Measurements from ENCODE around the gene NCOA6. TPM values are rescaled to one million over a fixed set of nuclear protein-coding genes. Genes with fewer than 3 reads are reported as not detected.
A peak's percentile ranks its signal among the peaks of the same experiment; 100 is the strongest.
"Not testable (repeated sequence)": the region's sequence is repeated elsewhere in the genome, so short reads cannot be mapped to it uniquely, and the experiment has no call there.

Gene NCOA6
- total RNA-seq, 2 experiments from 2014 or later = 28.9 to 29.8 TPM

DNA sequence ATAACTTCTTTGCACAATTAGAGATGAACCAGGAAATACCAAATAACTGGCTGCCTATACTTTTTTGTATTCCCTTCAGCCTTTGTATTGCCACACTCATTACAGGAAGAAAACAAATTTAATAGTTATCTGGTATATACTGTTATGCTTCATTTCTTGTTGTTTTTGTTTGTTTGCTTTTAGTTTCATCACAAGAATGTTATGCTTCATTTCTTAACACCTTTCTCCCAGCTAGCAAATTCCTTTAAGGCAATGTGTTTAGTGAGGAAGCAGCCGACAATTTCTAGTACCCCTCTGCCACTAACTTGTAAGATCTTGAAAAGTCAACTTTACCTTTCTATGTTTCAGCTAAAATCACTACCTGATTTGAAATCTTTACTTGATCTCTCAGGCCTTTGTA lies 1.4 kb downstream of the NCOA6 start:
- H3K36me3 Mint-ChIP-seq (ENCODE audit: low read depth) = peaks cover 17% of the 10 kb centered on the region
- peaks cover 38% of the 10 kb centered on the region for H3K4me1 Mint-ChIP-seq
- H3K27ac Mint-ChIP-seq = peak overlapping the region; percentile 90
- H3K4me3 Mint-ChIP-seq = peak overlapping the region; percentile 96
- CTCF ChIA-PET = interaction anchor here (0.6 to 1.1 kb wide), 5 partner anchors 12 to 272 kb away, joined by 3 to 5 read pairs (median 3); partner anchors contain the start of genes ACSS2 and GGT7
- H3K9me3 Mint-ChIP-seq = no peaks in the 10 kb centered on the region
- H3K27me3 Mint-ChIP-seq = peaks cover 6% of the 10 kb centered on the region
- POLR2A ChIA-PET = interaction anchor here (0.8 to 1.0 kb wide), 4 partner anchors 50 to 522 kb away, joined by 3 to 4 read pairs (median 3); partner anchors contain the start of gene EDEM2
- DNase-seq = no peak

DNA sequence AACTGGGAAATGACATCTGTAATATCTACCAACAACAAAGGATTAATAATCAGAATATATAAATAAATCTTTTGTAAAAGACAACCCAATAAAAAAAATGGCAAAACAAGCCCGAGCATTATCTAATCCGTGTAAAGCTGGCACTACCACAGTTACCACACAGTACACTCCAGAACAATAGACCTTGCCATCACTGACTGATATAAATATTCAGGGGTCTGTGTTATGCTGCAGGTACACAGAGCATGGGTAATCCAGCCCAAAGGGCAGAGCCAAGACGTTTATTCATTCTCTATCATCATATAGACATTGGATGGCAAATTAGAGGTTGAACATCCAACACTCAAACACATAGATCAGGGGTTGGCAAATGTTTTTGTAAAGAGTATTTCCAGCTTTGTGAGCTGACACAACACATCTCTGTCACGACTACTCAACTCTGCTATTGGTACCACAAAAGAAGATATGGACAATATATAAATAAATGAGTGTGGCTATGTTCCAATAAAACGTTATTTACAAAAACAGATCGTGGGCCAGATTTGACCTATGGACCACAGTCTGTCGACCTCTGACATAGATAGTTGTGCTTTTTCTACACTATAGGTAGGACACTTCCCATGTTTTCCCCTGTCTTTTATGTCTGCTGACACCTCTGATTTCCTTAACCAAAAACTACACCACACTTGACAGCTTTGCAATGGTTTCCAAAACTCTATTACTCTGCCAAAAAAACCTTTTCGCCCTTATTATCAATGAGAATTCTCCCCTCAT lies 4.5 kb downstream of the NCOA6 start:
- CTCF ChIA-PET = no interaction called here
- H3K36me3 Mint-ChIP-seq (ENCODE audit: low read depth) = peaks cover 17% of the 10 kb centered on the region
- peaks cover 34% of the 10 kb centered on the region for H3K4me1 Mint-ChIP-seq
- DNase-seq = no peak
- H3K27ac Mint-ChIP-seq = no peak overlapping the region
- H3K27me3 Mint-ChIP-seq = no peaks in the 10 kb centered on the region
- no peak overlapping the region for H3K4me3 Mint-ChIP-seq
- no peaks in the 10 kb centered on the region for H3K9me3 Mint-ChIP-seq
- POLR2A ChIA-PET = no interaction called here

DNA sequence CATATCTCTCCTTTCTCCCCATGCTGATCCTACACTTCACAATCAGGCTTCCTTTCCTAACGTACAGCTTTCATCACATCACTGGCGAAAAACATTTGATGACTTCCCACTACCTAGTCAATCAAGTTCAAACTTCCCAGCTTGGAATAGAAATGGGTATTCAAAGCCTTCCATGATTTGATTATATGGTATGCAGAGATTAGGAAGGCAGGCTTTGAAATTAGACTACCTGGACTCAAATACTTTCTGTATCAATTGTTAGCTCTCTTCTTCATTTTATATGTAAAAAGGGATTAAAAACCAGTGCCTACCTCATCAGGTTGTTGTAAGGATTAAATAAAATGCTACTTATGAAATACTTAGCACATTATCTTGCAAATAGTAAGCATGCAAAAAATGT lies 7.7 kb downstream of the NCOA6 start:
- Mint-ChIP-seq H3K36me3 (ENCODE audit: low read depth) (peaks cover 8% of the 10 kb centered on the region), H3K4me1 (peaks cover 20% of the 10 kb centered on the region), H3K27me3 (no peaks in the 10 kb centered on the region), H3K9me3 (no peaks in the 10 kb centered on the region), H3K4me3 (no peak overlapping the region), H3K27ac (no peak overlapping the region)
- ChIA-PET POLR2A (no interaction called here), CTCF (no interaction called here)
- no peak for DNase-seq

DNA sequence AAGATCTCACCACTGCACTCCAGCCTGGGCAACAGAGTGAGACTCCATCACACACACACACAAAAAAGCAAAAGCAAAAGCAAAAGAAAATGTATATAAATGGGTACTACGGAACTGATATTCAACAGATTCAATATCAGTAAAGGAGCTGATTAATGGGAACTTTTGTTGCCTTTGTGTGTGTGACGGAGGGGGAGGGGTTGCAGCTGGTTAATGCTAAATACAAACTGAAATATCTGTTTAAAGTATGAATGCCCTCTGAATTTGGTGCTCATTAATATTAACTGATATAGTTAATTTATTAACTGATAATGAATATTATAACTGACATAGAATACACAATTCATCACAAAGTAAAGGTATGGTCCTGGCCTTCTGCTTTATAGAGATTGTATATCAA lies 8.4 kb downstream of the NCOA6 start:
- no peak for DNase-seq
- peaks cover 4% of the 10 kb centered on the region for H3K36me3 Mint-ChIP-seq (ENCODE audit: low read depth)
- H3K4me1 Mint-ChIP-seq = peaks cover 14% of the 10 kb centered on the region
- no peak overlapping the region for H3K27ac Mint-ChIP-seq
- no peak overlapping the region for H3K4me3 Mint-ChIP-seq
- H3K9me3 Mint-ChIP-seq = no peaks in the 10 kb centered on the region
- no peaks in the 10 kb centered on the region for H3K27me3 Mint-ChIP-seq
- CTCF ChIA-PET = no interaction called here
- POLR2A ChIA-PET = no interaction called here

DNA sequence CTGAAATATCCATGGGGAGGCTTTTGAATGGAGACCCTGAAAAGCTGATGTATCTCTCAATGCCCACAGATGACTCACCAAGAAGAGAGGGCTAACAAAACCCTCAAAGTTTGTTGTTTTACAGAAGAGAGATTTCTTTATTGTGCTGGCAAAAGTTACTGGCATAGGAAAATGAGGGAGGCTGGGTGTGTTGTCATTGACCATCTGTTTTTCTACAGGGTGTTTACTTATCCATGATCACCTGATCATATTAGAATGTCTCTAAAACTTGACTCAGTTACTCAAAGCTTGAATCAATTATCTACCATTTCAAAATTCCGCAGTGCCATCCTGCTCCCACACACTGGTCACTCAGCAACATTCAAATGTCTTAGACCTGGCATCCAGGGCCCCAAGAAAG lies 9.8 kb downstream of the NCOA6 start:
- H3K4me3 Mint-ChIP-seq = no peak overlapping the region
- H3K36me3 Mint-ChIP-seq (ENCODE audit: low read depth) = no peaks in the 10 kb centered on the region
- peaks cover 4% of the 10 kb centered on the region for H3K4me1 Mint-ChIP-seq
- H3K9me3 Mint-ChIP-seq = no peaks in the 10 kb centered on the region
- H3K27me3 Mint-ChIP-seq = no peaks in the 10 kb centered on the region
- no peak for DNase-seq
- ChIA-PET CTCF (no interaction called here), POLR2A (no interaction called here)
- H3K27ac Mint-ChIP-seq = no peak overlapping the region

DNA sequence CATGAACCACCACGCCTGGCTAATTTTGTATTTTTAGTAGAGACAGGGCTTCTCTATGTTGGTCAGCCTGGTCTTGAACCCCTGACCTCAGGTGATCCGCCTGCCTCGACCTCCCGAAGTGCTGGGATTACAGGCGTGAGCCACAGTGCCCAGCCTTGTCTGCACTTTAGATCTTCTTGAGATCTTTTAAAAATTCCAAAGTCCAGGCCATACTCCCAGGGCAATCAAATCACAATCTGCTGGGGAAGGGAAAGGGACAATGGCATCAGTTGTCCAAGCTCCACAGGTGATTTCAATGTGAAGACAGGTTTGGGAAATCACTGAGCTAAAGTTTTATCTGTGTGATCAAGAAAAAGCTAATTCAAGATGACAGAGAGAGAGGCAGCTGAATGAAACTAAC lies 16.9 kb downstream of the NCOA6 start:
- no peak for DNase-seq
- H3K27ac Mint-ChIP-seq = no peak overlapping the region
- ChIA-PET CTCF (no interaction called here), POLR2A (no interaction called here)
- H3K9me3 Mint-ChIP-seq = no peaks in the 10 kb centered on the region
- H3K4me1 Mint-ChIP-seq = no peaks in the 10 kb centered on the region
- H3K36me3 Mint-ChIP-seq (ENCODE audit: low read depth) = peaks cover 5% of the 10 kb centered on the region
- H3K27me3 Mint-ChIP-seq = no peaks in the 10 kb centered on the region
- no peak overlapping the region for H3K4me3 Mint-ChIP-seq

DNA sequence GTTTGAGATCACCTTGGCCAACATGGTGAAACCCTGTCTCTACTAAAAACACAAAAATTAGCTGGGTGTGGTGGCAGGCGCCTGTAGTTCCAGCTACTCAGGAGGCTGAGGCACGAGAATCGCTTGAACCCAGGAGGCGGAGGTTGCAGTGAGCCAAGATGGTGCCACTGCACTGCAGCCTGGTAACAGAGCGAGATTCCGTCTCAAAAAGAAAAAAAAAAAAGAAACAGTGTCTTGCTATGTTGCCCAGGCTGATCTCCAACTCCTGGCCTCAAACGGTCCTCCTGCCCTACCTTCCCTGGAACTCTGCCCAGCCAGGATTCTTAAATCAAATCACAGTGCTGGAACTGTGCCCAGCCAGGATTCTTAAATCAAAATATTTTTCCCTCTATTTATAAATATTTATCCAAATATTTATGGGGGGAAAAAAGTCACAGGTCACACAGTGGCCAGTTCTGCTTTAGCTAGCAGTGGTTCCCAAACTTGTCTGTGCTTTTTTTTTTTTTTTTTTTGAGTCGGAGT lies 17.4 kb downstream of the NCOA6 start:
- H3K27ac Mint-ChIP-seq; H3K27me3 Mint-ChIP-seq; H3K36me3 Mint-ChIP-seq (ENCODE audit: low read depth); H3K9me3 Mint-ChIP-seq; POLR2A ChIA-PET; H3K4me1 Mint-ChIP-seq; DNase-seq; H3K4me3 Mint-ChIP-seq: not testable (repeated sequence)
- CTCF ChIA-PET = interaction anchor here (1.2 kb wide), 1 partner anchor 25 kb away, joined by 4 read pairs; no protein-coding TSS in a partner anchor

DNA sequence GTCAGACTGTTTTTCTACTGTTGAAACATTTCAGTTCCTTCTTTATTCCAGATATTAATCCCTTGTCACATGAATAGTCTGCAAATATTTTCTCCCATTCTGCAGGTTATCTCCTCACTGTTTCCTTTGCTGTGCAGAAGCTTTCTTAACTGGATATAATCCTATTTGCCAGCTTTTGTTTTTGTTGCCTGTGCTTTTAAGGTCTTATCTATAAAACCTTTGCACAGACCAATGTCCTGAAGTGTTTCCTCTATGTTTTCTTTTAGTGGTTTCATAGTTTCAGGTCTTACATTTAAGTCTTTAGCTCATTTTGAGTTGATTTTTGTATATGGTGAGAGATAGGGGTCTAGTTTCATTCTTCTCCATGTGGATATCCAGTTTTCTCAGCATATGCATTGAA lies 19.2 kb downstream of the NCOA6 start:
- CTCF ChIA-PET = no interaction called here
- Mint-ChIP-seq H3K4me3 (no peak overlapping the region), H3K27ac (no peak overlapping the region), H3K9me3 (no peaks in the 10 kb centered on the region), H3K36me3 (ENCODE audit: low read depth) (peaks cover 12% of the 10 kb centered on the region), H3K4me1 (no peaks in the 10 kb centered on the region), H3K27me3 (no peaks in the 10 kb centered on the region)
- POLR2A ChIA-PET = no interaction called here
- no peak for DNase-seq

DNA sequence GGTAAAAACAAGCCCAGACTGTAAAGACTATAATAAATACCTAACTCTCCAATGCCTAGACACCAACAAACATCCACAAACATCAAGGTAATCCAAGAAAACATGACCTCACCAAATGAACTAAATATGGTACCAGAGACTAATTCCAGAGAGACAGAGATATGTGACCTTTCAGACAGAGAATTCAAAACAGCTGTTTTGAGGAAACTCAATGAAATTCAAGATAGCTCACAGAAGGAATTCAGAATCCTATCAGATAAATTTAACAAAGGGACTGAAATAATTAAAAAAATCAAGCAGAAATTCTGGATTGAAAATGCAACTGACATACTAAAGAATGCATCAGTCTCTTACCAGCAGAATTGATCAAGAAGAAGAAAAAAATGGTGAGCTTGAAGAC lies 26.6 kb downstream of the NCOA6 start:
- no peak for DNase-seq
- Mint-ChIP-seq H3K4me3 (no peak overlapping the region), H3K9me3 (no peaks in the 10 kb centered on the region), H3K27ac (no peak overlapping the region), H3K27me3 (no peaks in the 10 kb centered on the region), H3K36me3 (ENCODE audit: low read depth) (peaks cover 7% of the 10 kb centered on the region), H3K4me1 (peaks cover 4% of the 10 kb centered on the region)
- ChIA-PET POLR2A (no interaction called here), CTCF (no interaction called here)

DNA sequence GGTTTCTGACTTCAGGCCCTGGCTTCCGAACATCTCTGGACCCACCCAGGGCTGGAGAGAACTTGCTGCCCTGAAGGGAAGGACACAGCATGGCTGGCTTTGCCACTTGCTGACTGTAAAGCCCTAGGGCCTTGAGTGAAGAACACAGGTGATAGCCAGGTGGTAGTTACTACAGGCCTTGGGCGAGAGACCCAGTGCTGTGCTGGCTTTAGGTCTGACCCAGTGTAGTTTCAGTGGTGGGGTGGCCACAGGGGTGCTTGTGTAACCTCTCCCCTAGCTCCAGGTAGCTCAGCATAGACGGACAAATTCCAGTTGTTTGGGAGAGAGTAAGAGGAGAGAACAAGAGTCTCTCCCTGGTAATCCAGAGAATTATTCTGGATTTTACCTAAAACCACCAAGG lies 27.1 kb downstream of the NCOA6 start:
- no peak overlapping the region for H3K4me3 Mint-ChIP-seq
- H3K27ac Mint-ChIP-seq = no peak overlapping the region
- H3K9me3 Mint-ChIP-seq = no peaks in the 10 kb centered on the region
- CTCF ChIA-PET = interaction anchor here (0.6 kb wide), 1 partner anchor 393 kb away, joined by 3 read pairs; no protein-coding TSS in a partner anchor
- DNase-seq = no peak
- H3K36me3 Mint-ChIP-seq (ENCODE audit: low read depth) = peaks cover 7% of the 10 kb centered on the region
- POLR2A ChIA-PET = no interaction called here
- no peaks in the 10 kb centered on the region for H3K27me3 Mint-ChIP-seq
- H3K4me1 Mint-ChIP-seq = peaks cover 4% of the 10 kb centered on the region

DNA sequence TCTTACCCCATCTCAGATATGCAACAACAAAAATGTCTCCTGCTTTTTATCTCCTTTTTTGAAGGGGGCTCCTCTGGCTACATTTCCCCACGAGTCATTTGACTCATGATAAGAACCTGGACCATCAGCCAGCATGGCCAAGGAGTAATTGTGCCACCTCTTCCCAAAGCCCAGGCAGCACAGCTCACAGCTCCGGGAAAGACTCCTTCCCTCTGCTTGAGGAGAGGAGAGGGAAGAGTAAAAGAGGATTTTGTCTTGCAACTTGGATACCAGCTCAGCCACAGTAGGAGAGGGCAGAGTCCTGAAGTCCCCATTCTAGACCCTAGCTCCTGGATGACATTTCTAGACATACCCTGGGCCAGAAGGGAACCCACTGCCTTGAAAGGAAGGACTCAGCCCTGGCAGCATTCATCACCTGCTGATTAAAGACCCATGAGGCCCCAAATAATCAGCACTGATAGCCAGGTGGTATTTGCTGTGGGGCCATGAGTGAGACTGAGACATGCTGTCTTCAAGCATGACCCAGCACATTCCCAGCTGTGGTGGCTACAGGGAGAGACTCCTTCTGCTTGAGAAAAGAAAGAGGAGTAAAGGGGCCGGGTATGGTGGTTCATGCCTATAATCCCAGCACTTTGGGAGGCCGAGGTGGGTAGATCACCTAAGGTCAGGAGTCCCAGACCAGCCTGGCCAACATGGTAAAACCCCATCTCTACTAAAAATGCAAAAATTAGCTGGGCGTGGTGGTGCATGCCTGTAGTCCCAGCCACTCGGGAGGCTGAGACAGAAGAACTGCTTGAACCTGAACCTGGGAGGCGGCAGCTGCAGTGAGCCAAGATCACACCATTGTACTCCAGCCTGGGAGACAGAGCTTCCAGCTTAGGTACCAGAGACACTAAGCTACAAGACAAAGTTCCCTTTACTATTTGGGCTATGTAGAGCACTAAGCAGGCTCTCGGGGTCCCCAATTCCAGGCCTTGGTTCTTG lies 28.1 kb downstream of the NCOA6 start:
- Mint-ChIP-seq H3K27ac (no peak overlapping the region), H3K27me3 (no peaks in the 10 kb centered on the region), H3K4me1 (peaks cover 4% of the 10 kb centered on the region), H3K36me3 (ENCODE audit: low read depth) (peaks cover 7% of the 10 kb centered on the region), H3K9me3 (no peaks in the 10 kb centered on the region), H3K4me3 (no peak overlapping the region)
- CTCF ChIA-PET = interaction anchor here (1.1 kb wide), 1 partner anchor 28 kb away, joined by 5 read pairs; no protein-coding TSS in a partner anchor
- POLR2A ChIA-PET = interaction anchor here (1.0 kb wide), 1 partner anchor 13 kb away, joined by 3 read pairs; no protein-coding TSS in a partner anchor
- no peak for DNase-seq

DNA sequence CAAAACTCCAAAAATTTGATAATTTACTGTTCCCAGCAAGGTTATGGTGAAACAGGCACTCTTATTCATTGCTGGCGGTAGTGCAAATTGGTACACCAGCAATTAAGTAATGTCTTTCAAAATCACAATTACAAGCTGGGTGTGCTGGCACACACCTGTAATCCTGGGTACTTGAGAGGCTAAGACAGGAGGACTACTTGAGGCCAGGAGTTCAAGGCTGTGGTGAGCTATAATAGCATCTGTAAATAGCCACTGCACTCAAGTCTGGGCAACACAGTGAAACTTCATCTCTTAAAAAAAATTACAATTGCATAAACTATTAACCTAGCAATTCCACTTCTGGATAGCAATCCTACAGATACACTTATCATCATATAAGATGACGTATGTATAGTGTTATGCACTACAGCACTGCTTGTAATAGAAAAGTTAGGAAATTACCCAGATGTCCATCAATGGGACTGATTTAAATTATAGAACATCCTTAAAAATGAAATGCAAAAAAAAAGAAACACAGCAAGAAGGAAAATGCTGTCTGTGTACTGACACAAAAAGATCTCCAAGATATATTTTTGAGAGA lies 31.4 kb downstream of the NCOA6 start:
- Mint-ChIP-seq H3K27ac (no peak overlapping the region), H3K4me3 (no peak overlapping the region), H3K36me3 (ENCODE audit: low read depth) (peaks cover 6% of the 10 kb centered on the region), H3K4me1 (no peaks in the 10 kb centered on the region), H3K27me3 (no peaks in the 10 kb centered on the region), H3K9me3 (no peaks in the 10 kb centered on the region)
- DNase-seq = no peak
- ChIA-PET POLR2A (no interaction called here), CTCF (interaction anchor here (0.5 to 1.8 kb wide), 2 partner anchors 25 to 302 kb away, joined by 4 to 5 read pairs; no protein-coding TSS in a partner anchor)

Data from activated CD4-positive, alpha-beta memory T cell treated with anti-CD3 and anti-CD28 coated beads, Interleukin-2, amount 10 ng/mL, durations not matched to agents 7 days and 5 days (primary cell).